NCI-H2196 treated with DMSO at 0.1 percent for 48 hours (cell line): Measurements from ENCODE around the gene PRDM10.
"Not testable (repeated sequence)": the region's sequence is repeated elsewhere in the genome, so short reads cannot be mapped to it uniquely, and the experiment has no call there.

Experiments used
- DNase-seq: peaks from one replicate; lab custom pipeline; 2025; ENCODE audit not compliant: unreplicated experiment; lab: John Stamatoyannopoulos, UW

PRDM10 gene

DNA sequence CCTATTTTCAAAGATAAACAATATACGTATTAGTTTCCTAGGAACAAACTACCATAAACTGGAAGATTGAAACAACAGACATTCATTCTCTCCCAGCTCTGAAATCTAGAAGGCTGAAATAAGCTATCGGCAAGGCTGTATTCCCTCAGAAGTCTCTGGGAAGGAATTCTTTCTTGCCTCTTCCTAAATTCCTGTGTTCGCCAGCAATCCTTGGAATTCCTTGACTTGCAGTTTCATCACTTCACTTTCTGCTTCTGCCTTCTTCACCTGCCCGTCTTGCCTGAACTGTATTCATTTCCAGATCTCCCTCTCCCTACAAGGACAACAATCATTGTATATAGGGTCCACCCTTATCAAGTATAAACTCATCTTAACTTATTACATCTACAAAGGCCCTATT is 17.7 kb upstream of the PRDM10 start:
- DNase-seq, result no peak

DNA sequence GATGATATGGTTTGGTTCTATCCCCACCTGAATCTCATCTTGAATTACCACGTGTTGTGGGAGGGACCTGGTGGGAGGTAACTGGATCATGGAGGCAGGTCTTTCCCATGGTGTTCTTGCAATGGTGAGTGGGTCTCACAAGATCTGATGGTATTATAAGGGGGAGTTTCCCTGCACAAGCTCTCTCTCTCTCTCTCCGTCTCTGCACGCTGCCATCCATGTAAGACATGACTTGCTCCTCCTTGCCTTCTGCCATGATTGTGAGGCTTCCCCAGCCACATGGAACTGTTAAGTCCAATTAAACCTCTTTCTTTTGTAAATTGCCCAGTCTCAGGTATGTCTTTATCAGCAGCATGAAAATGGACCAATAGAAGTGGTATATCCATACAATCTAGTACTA is 13.2 kb upstream of the PRDM10 start:
- DNase-seq, result not testable (repeated sequence)

DNA sequence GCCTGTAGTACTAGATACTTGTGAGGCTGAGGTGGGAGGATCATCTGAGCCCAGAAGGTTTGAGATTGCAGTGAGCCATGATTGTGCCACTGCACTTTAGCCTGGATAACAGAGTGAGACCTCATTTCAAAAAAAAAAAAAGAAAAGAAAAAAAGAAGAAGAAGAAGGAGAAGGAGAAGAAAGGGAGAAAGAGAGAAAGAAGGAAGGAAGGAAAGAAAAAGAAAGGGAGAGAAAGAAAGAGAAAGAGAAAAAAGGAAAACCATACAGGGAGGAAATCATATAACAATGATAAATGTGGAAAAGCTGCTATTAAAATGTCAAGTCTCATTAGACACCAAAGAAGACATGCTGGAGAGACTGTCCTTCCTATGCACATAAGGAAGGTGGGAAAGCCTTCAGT is 5.7 kb upstream of the PRDM10 start:
- DNase-seq, result no peak

DNA sequence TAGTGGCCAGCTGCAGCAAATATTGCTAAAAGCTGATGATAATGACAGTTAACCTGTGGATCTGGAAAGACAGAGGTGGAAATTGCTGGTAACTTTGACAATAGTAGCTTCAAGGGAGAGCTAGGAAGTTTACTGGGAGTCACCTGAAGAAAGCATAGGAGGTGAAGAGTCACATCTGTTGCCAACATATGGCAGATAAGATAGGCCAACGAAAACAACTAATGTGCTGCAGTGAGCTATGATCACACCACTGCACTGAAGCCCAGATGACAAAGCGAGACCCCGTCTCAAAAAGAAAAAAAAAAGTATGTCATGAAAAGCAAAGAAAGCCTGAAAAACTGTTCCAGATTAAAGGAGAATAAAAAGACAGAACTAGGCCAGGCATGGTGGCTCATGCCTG is 4.3 kb upstream of the PRDM10 start:
- DNase-seq, result no peak

DNA sequence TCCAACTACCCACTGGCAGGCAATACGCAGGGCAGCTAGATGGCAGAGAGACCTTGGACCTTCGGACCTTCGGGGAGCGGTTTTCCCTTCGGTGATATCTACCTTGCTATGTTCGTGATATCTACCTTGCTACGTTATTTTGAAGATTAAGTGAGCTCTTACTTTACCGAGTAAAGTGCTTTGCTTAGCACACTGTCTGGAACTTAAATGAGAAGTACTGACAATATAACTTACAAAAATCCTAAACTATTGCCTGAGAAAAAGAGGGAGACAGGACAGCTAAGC is 1.0 kb upstream of the PRDM10 start:
- no peak for DNase-seq

DNA sequence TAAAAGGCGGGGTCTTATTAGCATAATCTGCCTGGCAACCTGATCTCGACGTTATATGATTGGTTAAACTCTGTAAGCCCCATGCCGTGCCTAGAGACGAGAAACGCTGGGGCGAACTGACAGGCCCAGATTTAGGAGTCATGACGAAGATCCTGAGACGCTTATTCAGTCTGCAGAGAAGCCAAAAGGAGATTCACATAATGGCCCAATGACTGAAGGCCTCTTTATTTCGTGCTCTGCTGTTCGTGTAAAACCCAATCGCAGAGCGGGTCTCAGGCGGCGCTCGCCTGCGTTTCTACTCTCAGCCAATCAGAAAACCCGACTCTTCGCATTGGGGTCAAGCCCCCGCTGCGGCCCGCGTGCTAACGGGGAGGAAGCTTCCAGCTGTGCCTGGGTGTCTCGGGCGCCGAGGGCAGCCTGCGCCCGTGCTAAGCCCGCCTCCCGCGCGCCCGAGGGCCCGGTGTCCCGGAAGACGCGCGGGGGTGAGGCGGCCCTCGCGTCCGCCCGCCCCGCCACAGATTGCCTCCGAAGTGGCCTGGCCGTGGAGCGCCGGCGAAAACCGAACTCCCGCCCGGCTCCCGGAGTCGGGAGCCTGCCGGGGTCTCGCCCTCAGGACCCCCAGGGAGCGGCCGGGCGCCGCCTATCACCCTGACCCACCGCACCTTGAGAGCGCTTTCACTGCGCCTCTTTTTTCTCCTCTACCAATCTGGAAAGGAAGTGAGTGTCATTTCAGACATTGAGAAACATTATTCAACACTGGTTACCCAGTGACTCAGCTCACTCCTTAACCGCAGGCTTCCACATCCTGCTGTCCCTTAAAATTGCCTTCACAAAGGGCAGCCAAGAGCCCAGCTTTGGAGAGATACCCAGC is 446 bp upstream of the PRDM10 start:
- DNase-seq, result peak; percentile 99

DNA sequence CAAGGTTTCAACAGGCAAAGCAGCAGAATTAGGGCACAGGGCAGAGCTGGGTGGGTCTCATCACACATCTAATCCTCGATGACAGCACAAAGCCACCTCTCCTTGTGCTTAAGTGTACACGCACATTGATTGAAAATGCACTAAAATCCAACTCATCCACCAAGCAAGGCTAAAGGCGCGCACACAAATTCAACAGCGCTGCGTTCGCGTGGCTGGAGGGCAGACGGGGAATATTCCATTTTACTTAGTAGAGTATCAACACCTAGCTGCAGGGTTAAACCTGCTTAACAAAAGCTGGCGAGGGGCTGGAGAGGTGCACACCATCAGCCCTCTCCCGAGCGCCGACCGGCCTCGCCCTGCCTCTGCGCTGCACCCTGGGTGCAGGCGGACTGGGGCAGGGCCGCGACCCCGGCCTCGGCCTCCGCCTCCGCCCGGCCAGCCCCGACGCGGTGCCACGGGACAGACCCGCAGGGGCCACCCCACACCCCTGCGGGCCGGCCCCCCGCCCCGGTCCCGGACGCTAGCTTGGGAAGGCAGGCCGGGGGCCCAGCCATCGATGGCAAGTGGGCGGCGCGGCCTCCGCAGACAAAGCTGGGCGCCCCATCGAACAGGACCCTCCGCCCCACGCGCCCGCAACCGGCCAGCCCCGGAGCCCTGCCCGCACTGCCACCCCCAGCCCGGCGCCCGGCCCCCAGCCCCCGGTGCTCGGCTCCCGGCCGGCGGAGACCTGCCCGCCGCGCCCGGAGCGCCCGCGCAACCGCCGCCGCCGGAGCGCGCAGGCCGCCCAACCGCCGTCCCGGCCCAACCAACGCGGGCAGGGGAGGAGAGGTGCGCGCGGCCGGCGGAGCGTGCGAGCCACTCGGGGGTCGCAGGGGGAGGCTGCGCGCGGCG is 929 bp downstream of the PRDM10 start:
- no peak for DNase-seq

DNA sequence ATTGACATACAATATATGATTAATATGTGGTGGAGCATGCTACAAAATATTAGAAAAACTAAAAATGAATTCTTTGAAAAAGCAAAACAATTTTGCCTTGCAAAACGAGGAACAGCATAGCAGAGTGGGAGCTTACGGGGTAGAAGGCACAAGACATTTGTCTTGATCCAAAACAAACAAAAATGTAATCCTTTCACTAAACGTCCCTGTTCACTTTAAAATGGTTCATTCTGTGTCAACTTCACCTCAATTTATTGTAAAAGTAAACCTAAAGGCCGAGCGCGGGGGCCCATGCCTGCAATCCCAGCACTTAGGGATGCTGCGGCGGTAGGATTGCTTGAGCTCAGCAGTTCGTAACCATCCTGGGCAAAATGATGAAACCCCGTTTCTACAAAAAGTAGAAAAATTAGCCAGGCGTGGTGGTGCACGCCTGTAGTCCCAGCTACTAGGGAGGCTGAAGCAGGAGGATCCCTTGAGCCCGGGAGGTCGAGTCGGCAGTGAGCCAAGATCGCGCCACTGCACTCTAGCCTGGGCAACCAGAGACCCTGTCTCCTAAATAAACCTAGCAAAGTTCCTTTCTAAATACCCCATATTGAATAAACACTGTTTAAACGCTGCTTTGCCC is 2.0 kb downstream of the PRDM10 start:
- no peak for DNase-seq

DNA sequence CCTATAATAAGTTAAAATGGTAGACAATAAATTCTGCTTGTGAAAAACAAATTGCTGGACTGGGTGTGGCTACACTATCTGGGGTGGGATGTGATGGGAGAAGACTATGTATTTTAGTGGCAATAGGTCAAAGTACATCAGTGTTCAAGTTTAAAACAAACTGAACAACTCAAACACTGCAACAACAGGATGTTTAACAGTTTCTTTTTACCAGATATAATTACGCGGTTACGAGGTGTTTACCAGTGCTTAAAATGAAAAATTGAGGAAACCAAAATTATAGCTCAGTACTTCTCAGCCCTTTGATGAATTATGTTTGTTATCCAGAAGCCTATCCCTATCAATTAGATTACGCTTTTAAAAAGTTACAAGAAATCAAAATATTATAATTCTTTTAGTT is 3.2 kb downstream of the PRDM10 start:
- DNase-seq, result no peak

DNA sequence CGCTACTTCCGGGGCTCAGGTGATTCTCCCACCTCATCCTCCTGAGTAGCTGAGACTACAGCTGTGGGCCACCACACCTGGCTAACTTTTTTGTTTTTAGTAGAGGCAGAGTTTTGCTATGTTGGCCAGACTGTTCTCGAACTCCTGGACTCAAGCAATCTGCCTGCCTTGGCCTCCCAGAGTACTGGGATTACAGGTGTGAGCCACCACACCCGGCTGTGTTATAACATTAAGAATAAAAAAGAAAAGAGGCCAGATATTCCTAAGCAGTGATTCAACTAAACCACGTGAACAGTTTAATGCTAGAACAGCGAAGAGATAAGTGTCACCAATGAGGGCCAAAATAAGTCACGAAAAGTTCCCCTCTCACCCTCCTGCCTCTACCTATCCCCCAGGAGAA is 3.7 kb downstream of the PRDM10 start:
- no peak for DNase-seq

DNA sequence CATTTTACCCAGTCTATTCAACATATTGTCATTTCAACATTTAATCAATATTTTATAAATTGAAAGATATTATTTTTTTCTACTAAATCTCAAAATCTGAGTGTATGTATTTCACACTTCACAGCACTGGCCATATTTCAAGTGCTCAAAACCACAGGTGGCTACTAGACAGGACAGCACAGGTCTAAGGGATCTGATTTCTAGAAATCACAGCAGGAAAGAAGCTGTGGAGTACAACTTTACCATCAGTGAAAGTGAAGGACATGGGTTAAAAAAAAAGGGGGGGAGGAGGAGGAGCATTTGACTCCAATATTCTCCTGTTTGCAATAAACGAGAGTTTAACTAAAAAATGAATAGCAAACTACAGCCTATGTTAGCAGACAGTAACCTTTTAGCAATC is 4.5 kb downstream of the PRDM10 start:
- DNase-seq, result no peak

DNA sequence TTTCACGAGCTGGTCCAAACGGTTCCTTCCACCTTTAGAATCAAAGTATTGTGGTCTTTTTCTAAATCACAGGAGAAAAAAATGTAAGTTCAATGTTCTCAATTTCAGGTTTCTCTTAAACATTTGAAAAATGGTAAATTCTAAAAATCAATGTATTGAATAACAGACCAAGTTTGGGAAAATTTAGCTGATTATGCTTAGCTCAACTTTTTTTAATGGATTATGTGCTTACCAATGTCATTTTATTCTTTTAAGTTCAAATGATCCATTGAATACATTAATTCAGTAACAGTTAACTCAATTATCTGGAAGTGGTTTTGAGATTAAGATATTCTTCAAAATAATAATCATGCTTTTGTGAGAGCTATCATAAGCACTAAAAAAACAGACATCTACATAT is 5.1 kb downstream of the PRDM10 start:
- no peak for DNase-seq

DNA sequence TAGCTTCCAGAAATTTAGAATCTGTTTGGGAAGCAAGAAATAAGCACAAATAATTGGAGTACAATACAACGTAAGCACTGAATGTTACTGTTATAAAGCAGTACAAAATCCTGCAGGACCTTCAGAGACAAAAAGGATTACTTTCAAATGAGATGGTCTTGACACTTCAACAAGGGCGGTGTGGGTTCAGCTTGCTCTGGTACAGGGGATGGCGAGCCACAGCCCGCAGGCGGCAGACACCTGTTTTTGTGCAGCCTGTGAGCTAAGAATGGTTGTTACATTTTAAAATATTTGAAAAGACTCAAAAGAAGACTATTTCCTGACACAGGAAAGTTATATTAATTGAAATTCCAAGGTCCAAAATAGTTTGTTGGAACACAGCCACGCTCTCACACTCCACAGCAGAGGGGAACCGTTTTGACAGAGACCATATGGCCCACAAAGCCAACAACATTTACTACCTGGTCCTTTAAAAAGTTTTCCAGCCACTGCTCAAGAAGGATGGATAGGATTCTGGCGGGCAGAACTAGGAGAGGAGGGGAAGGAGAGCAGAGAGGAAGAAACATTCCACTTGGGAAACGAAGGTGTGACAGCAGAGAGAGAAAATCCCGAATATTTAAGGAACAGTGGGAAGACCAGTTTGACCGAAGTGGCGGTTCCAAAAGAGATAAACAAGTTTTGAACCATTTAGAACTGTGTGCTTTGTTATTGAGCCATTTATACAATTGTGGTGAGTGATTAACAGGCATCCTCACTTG is 6.3 kb downstream of the PRDM10 start:
- DNase-seq, result no peak

DNA sequence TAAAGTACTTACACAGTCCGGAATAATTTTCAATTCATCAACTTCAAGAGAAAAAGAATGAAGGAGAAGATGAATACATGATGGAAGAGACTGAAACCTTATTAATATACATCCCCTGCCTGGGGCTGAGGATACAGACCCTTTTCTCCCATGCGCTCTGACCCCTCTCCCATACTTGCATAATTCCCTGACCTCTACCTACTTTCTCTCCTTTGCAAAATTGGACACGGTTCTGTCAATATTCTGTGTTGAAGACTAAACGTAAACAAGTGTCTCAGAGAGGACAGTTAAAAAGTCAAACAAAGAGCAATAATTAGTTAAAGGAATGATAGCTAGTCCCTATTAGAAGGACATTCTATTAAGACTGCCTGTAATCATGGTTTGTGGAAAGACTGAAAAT is 7.5 kb downstream of the PRDM10 start:
- DNase-seq, result no peak

DNA sequence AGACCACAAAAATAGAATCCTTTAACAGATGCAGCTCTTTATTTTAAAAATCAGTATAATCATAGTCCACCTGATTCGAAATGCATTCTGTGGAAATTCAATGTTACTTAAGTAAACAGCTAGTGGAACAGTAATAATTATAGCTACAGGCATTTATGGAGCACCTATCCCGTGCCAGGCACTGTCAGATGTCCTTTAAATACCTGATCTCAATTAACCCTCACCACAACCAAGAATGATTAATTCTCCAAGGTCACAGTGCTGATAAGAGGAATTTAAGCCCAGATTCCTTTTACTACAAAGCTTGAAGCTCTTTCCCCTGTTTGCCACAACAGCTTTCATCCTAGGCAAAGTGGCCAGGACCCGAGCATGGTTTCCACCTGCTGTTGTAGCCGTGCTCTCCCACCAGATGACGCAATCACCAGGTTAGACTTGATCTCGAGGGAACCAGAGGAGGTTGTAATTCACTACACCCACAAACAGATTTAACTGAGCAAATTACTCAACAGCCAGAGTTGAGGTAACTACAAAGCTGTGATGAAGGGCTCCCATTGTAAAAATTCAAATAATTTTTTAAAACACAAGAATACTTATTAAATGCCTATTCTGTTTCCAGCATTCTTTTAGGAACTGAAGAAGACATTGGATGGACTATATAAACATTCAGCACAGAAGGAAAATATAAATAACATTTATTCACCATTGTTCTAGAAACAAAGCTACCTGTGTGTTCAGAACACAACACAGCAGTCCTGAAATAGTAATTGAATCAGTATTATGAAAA is 10.3 kb downstream of the PRDM10 start:
- DNase-seq, result peak; percentile 11

DNA sequence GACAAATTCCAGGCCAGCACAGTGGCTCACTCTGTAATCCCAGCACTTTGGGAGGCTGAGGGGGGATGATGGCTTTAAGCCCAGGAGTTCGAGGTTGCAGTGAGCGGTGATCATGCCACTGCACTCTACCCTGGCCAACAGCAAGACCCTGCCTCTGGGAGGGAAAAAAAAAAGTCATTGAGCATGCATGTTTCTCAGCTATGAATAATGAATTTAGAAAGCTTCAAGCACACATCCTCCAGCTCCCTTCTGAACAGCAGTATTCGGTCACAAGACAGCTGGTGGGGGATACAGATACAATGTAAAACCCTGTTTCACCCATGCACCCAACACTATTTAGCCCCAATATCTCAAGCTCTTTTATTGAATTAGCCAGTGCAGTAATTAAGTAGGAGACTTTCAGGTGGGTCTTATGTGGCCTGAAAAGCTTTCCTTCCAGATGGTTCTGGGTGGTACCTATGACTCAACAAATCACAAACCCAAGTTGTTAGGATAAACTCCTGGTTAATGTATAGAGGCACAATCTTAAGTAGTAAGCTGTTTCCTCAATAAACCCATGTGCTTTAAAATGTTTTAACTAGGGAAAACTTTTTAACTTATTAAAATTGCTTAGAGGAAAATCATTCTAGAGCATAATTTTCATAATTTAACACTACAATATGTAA is 13.4 kb downstream of the PRDM10 start:
- DNase-seq, result no peak

DNA sequence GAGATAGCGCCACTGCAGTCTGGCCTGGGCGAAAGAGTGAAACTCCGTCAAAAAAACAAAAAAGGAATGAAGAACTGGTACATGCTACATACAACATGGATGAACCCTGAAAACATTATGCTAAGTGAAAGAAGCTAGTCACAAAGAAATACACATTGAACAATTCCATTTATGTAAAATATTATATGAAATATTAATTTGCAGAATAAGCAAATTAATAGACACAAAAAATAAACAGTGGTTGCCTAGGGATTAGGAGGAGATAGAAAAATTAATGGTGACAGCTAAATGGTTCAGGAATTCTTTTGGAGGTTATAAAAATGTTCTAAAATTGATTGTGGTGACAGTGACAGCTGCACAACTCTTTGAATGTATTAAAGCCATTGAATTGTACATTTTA is 14.7 kb downstream of the PRDM10 start:
- no peak for DNase-seq

DNA sequence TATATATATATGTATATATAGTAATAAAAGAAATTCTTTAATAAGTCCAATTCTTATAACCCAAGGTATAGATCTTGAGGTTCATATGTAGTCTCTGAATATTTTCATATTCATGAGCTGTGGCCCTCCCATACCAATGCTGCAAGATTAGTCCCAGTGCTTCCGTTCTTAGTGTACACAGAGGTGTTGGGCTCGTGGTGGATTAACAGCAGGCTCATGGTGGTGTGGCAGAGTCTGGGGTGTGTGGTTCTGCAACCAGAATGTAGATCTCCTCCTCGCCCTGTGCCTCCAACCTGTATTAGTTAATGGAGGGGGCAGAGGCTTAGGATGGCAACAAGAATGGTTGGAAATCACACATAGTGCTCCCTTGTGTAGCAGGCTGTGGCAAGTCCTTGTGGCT is 16.8 kb downstream of the PRDM10 start:
- DNase-seq, result no peak

DNA sequence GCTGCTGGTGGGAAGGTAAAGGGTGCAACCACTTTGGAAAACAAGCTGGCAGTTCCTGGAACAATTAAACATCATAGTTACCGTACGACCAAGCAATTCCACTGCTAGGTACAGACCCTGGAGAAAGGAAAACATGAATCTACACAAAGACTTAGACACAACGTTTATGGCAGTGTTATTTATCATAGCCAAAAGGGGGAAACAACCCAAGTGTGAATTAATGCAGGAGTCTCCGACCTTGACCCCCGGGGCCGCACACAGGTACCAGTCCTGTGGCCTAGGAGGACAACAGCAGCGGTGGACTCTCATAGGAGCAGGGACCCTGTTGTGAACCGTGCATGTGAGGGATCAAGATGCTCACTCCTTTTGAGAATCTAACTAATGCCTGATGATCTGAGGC is 22.5 kb downstream of the PRDM10 start:
- no peak for DNase-seq

DNA sequence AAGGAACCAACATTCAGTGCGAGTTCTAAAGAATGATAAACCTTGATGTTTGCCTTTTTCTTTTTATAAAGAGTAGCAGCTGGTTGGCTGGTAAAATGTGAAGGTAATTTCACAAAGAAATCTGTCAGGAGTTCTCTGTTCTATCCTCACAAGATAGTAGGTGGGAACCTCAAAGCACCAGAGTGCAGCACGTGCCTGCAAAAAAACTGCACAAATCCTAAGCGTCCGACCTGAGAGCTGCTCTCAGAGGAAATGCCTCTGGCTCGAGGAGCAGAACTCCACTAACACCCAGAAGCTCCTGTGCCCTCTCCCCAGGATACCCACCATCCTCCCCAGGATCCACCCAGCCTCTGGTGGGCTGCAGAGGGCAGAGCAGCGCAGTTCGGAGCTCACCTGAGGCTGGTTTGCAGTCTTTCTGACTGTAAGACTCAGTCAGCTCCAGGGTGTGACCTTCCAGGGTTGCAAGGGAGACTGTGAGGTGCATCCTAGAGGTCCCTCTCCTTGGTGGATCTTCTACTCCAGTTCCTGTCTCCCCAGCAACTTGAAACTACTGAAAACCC is 23.5 kb downstream of the PRDM10 start:
- DNase-seq, result no peak
